Hematopoietic multipotent progenitor cell treated with erythropoietin and hydrocortisone succinate and interleukin-3 and kit ligand, for 17 days (in vitro differentiated cells): ENCODE results near the gene CNKSR3.

Experiments
- DNase-seq: peaks from one replicate; pipeline ENCODE4 v3.0.0-alpha.2; 2015; ENCODE audit warnings: low spot score

The CNKSR3 gene

GRCh38 chr6:154350293-154350692, 160.2 kb downstream of the CNKSR3 start:
- no peak for DNase-seq

GRCh38 chr6:154347981-154348380, 162.5 kb downstream of the CNKSR3 start:
- DNase-seq = no peak

GRCh38 chr6:154345811-154346210, 164.7 kb downstream of the CNKSR3 start:
- DNase-seq = no peak

- DNase-seq = no peak
Measured at GRCh38 chr6:154343473-154344308, 166.8 kb downstream of the CNKSR3 start.

- no peak for DNase-seq
Measured at GRCh38 chr6:154341871-154342270, 168.6 kb downstream of the CNKSR3 start.

GRCh38 chr6:154341336-154341735, 169.1 kb downstream of the CNKSR3 start:
- DNase-seq = no peak
